Esophagus (tissue), 2 donors: ENCODE data around the gene RNF182. TPM values are rescaled to one million over a fixed set of nuclear protein-coding genes. Genes with fewer than 3 reads are reported as not detected.

ENCODE experiments used
- H3K27ac ChIP-seq, 2 donors: one replicate each; pipeline ENCODE4 v1.5.1; 2013; ENCODE audit warnings: low read depth in 2 of 2, mild to moderate bottlenecking in 2 of 2, inconsistent platforms in 1 of 2, low read length in 1 of 2, moderate library complexity in 1 of 2
- H3K27me3 ChIP-seq, 2 donors: one replicate each; pipeline ENCODE4 v1.6.1; 2013; ENCODE audit warnings: low read length in 2 of 2, control low read depth in 1 of 2, mild to moderate bottlenecking in 1 of 2; ENCODE audit not compliant: insufficient read depth in 2 of 2, control insufficient read depth in 1 of 2
- H3K36me3 ChIP-seq, 2 donors: one replicate each; pipeline ENCODE4 v1.6.1; 2013; ENCODE audit warnings: low read length in 1 of 2; ENCODE audit not compliant: control insufficient read depth in 2 of 2, insufficient read depth in 2 of 2
- H3K4me1 ChIP-seq, 2 donors: one replicate each; pipeline ENCODE4 v1.6.1; 2013; ENCODE audit warnings: low read length in 1 of 2; ENCODE audit not compliant: control insufficient read depth in 2 of 2, insufficient read depth in 2 of 2
- H3K4me3 ChIP-seq, 2 donors: one replicate each; pipeline ENCODE4 v1.5.1; 2013; ENCODE audit warnings: low read length in 2 of 2, mild to moderate bottlenecking in 2 of 2, low read depth in 1 of 2, moderate library complexity in 1 of 2
- H3K9me3 ChIP-seq, 2 donors: one replicate each; pipeline ENCODE4 v1.6.1; 2013; ENCODE audit warnings: mild to moderate bottlenecking in 2 of 2, low read depth in 1 of 2, low read length in 1 of 2, moderate library complexity in 1 of 2; ENCODE audit not compliant: control insufficient read depth in 2 of 2, insufficient read depth in 1 of 2
- WGBS, 2 donors: extraction: QIAGEN DNeasy Blood & Tissue Kit; methylation state at CpG; one replicate each; pipeline ENCODE4 v1.1.7; 2013; 5-methylcytosine and 5-hydroxymethylcytosine counted together
- polyA plus RNA-seq, 2 donors: library from polyadenylated mRNA; stranded (reverse); fragments of 200-250 nt; gene quantifications; one replicate each; pipeline ENCODE4 v1.2.3, GENCODE V29; 2013
- donor health status: healthy with polysubstance abuse.
- donor health status: Bipolar disorder and iron deficiency.

RNF182 gene
- polyA plus RNA-seq, 2 donors = 0.06 to 0.08 TPM

GRCh38 chr6:13915561-13916229 is 9.1 kb upstream of the RNF182 start:
- no peaks in the 10 kb centered on the region for H3K4me1 ChIP-seq

GRCh38 chr6:13916230-13916944 is 8.4 kb upstream of the RNF182 start:
- WGBS, 2 donors = 61 to 73% methylated on average over 5 of the region's 5 CpGs
- Histone ChIP-seq H3K27ac (no peak overlapping the region), H3K4me1 (no peaks in the 10 kb centered on the region)

More at GRCh38 chr6:13915561-13916229, 9.1 kb upstream of the RNF182 start:
- WGBS, 2 donors = 82 to 86% methylated on average over 3 of the region's 3 CpGs
- no peaks in the 10 kb centered on the region for H3K9me3 ChIP-seq
- H3K27ac ChIP-seq = no peak overlapping the region
- no peak overlapping the region for H3K4me3 ChIP-seq
- H3K36me3 ChIP-seq = no peaks in the 10 kb centered on the region
- no peaks in the 10 kb centered on the region for H3K27me3 ChIP-seq

DNA sequence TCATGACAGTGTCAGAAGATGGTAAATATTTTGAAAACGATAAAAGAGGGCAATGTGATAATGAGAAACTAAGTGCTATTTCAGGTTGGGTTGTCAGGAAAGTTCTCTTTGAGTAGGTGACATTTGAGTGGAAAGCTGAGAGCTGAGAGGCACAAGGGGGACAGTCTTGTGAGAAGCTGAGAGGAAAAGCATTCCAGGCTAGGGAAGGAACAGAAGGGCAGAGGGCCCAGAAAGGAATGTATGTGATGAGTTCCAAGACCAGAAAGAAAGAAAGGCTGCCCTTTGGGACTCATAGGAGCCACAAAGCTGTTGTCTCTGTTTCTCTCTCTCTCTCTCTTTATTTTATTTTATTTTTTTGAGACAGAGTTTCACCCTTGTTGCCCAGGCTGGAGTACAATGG is 7.6 kb upstream of the RNF182 start:
- WGBS, 2 donors = 71 to 74% methylated on average over 1 of the region's 1 CpG
- Histone ChIP-seq H3K4me3 (no peak overlapping the region), H3K27me3 (no peaks in the 10 kb centered on the region), H3K27ac (no peak overlapping the region), H3K4me1 (no peaks in the 10 kb centered on the region), H3K9me3 (no peaks in the 10 kb centered on the region), H3K36me3 (no peaks in the 10 kb centered on the region)

More at GRCh38 chr6:13916230-13916944, 8.4 kb upstream of the RNF182 start:
- Histone ChIP-seq H3K9me3 (no peaks in the 10 kb centered on the region), H3K27me3 (no peaks in the 10 kb centered on the region), H3K4me3 (no peak overlapping the region), H3K36me3 (no peaks in the 10 kb centered on the region)

DNA sequence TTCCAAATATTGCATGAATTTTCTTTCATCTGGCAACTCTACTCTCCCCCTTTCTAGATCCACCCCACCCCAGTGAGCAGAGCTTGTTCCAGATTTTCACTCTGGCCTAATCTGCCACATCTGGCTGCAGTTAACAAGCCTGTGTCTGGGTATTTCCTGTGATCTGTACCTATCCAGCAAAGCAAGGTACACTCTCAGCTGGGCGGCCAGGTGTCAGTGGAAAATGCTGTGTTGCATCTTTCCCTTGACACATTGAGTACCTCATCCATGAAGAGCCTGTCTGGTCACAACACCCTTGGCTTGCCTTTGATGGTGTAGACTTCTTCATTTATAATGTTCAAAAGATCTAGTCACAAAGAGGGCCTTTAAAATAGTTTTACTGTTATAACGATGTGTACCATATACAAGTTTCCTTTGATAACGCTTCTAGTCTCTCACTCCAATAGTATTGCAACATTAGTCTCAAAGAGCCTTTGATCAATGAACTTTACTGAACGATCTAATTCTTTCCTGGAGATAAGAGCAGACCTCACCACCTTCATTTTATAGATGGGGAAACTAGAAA is 6.0 kb upstream of the RNF182 start:
- Histone ChIP-seq H3K27ac (no peak overlapping the region), H3K36me3 (no peaks in the 10 kb centered on the region), H3K4me3 (no peak overlapping the region), H3K4me1 (no peaks in the 10 kb centered on the region), H3K27me3 (peaks cover 0 to 2% of the 10 kb centered on the region in 2 donors), H3K9me3 (no peaks in the 10 kb centered on the region)
- WGBS, 2 donors = 76 to 83% methylated on average over 4 of the region's 4 CpGs

DNA sequence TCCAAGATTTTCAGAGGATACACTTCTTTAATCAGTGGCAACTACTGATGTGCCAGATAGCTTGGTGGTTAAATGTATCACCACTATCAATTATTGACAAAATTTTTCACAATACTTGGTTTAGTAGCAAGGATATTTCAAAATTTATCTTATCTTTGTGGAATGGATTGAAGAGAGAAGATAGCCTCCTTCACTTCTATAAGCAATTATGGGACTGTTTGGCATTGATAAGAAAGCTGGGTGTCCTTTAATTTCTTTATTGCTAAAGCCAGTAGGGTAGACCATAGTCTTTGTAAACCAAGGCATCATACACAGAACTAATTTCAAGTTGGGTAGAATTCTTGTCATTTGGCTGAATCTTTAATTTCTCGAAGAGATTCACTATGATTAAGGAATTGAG is 4.9 kb upstream of the RNF182 start:
- Histone ChIP-seq H3K27ac (no peak overlapping the region), H3K4me1 (no peaks in the 10 kb centered on the region), H3K36me3 (no peaks in the 10 kb centered on the region), H3K9me3 (no peaks in the 10 kb centered on the region), H3K27me3 (peaks cover 2 to 7% of the 10 kb centered on the region in 2 donors), H3K4me3 (no peak overlapping the region)
- whole genome bisulfite sequencing, 2 donors = 93 to 95% methylated on average over 1 of the region's 1 CpG

DNA sequence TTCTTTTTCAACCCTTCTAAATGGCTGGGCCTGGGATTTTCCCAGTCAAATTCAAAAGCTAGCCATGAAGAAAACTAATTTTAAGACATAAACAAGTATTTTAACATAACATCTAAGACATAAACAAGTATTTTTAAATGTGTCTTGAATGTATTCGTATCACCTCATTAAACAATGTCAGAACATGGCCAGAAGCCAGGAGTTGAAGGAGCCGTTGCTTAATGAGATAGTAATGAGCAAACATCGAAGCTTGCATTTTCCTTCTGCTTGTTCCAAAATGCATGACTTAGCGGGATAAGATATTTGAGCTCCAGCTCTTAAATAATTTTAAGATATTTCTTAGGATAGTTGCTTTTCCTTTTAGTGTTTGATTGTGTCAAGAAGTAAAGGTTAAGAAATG is 4.2 kb upstream of the RNF182 start:
- Histone ChIP-seq H3K4me1 (no peaks in the 10 kb centered on the region), H3K27ac (no peak overlapping the region), H3K36me3 (no peaks in the 10 kb centered on the region), H3K9me3 (no peaks in the 10 kb centered on the region), H3K4me3 (no peak overlapping the region), H3K27me3 (peaks cover 2 to 13% of the 10 kb centered on the region in 2 donors)
- WGBS, 2 donors = 49 to 61% methylated on average over 4 of the region's 4 CpGs

GRCh38 chr6:13922750-13923149 is 2.0 kb upstream of the RNF182 start:
- 88 to 89% methylated on average over 3 of the region's 3 CpGs for WGBS, 2 donors
- H3K27me3 ChIP-seq = peaks cover 5 to 19% of the 10 kb centered on the region in 2 donors
- H3K4me1 ChIP-seq = no peaks in the 10 kb centered on the region
- no peaks in the 10 kb centered on the region for H3K9me3 ChIP-seq
- H3K4me3 ChIP-seq = no peak overlapping the region
- H3K36me3 ChIP-seq = no peaks in the 10 kb centered on the region
- H3K27ac ChIP-seq = no peak overlapping the region

- Histone ChIP-seq H3K4me1 (no peaks in the 10 kb centered on the region), H3K36me3 (no peaks in the 10 kb centered on the region), H3K4me3 (no peak overlapping the region), H3K27me3 (peaks cover 7 to 21% of the 10 kb centered on the region in 2 donors), H3K27ac (no peak overlapping the region), H3K9me3 (no peaks in the 10 kb centered on the region)
- 37 to 46% methylated on average over 5 of the region's 5 CpGs for WGBS, 2 donors
These were observed 1.1 kb upstream of the RNF182 start for GRCh38 chr6:13923527-13924145.

GRCh38 chr6:13924146-13924948 is 405 bp upstream of the RNF182 start:
- 6 to 7% methylated on average over 27 to 37 of the region's 37 CpGs for WGBS, 2 donors
- Histone ChIP-seq H3K36me3 (no peaks in the 10 kb centered on the region), H3K27ac (no peak overlapping the region), H3K27me3 (peaks cover 7 to 24% of the 10 kb centered on the region in 2 donors), H3K4me3 (peak overlapping the region; percentile 26 to 43), H3K4me1 (no peaks in the 10 kb centered on the region), H3K9me3 (no peaks in the 10 kb centered on the region)
